ENCODE data around the gene RSPH10B. TPM values are rescaled to one million over a fixed set of nuclear protein-coding genes. Genes with fewer than 3 reads are reported as not detected.

RSPH10B gene
- total RNA-seq, 1 experiment from 2014 or later, result not detected

GRCh38 chr7:5997210-5997808 lies 26.8 kb upstream of the RSPH10B start:
- intact Hi-C loops (cut with micrococcal nuclease), result loop anchor here (1.0 kb wide), 3 partner anchors 109 to 438 kb away; no protein-coding TSS in a partner anchor
- Histone ChIP-seq H4K20me1 (ENCODE audit: insufficient read depth) (no peaks in the 10 kb centered on the region), H3K9ac (ENCODE audit: low read length) (no peak overlapping the region), H3K27ac (ENCODE audit: low read depth, low read length) (no peak overlapping the region), H3K9me3 (ENCODE audit: control insufficient read depth in 1 of 2, insufficient read depth in 1 of 2, low read depth in 1 of 2, low read length in 2 of 2) (no peaks in the 10 kb centered on the region), H3K27me3 (ENCODE audit: insufficient read depth, low read length) (no peaks in the 10 kb centered on the region), H3K4me3 (replicated peaks in 1 of 2; ENCODE audit: low read depth in 1 of 2, low read length in 2 of 2) (no peak overlapping the region), H3K79me2 (ENCODE audit: insufficient read depth, low read length) (no peaks in the 10 kb centered on the region), H3K36me3 (ENCODE audit: control insufficient read depth in 1 of 2, insufficient read depth in 2 of 2, low read length in 2 of 2) (peaks cover 15 to 32% of the 10 kb centered on the region in 2 experiments; a peak in 2 of 4 replicates), H3K4me1 (ENCODE audit: control insufficient read depth in 1 of 2, insufficient read depth in 2 of 2, low read length in 2 of 2) (peaks cover 0 to 8% of the 10 kb centered on the region in 2 experiments; a peak in 1 of 4 replicates), H3K9me2 (ENCODE audit: insufficient read depth) (no peaks in the 10 kb centered on the region), H3K4me2 (ENCODE audit: low read length) (no peak overlapping the region), H2AFZ (ENCODE audit: low read depth, low read length, poor library complexity, severe bottlenecking) (no peak overlapping the region)
- ChIA-PET RAD21 (ENCODE audit: low non-redundant PET in 1 of 2, low total read pairs in 2 of 2, uncharacterized antibody in 2 of 2, unreplicated experiment in 2 of 2) (interaction anchor here (0.6 to 1.3 kb wide), 3 partner anchors 109 to 164 kb away, joined by 3 to 4 read pairs (median 3); no protein-coding TSS in a partner anchor), POLR2A (interaction anchor here (0.7 kb wide), 1 partner anchor 12 kb away, joined by 3 read pairs; the partner anchor contains the start of genes AIMP2 and PMS2), CTCF (interaction anchor here (0.6 to 1.8 kb wide), 8 partner anchors 11 to 388 kb away, joined by 3 to 9 read pairs (median 4); partner anchors contain the start of genes AIMP2 and PMS2)
- no TSS peak for BruUV-seq (replicated peaks)
- ATAC-seq (peak; percentile 82), DNase-seq (ENCODE audit: low read depth, low spot score) (no peak)
- no peak for TF ChIP-seq MAX (IDR thresholded peaks at IDR 0.05)
- TF ChIP-seq, protein P1, sequence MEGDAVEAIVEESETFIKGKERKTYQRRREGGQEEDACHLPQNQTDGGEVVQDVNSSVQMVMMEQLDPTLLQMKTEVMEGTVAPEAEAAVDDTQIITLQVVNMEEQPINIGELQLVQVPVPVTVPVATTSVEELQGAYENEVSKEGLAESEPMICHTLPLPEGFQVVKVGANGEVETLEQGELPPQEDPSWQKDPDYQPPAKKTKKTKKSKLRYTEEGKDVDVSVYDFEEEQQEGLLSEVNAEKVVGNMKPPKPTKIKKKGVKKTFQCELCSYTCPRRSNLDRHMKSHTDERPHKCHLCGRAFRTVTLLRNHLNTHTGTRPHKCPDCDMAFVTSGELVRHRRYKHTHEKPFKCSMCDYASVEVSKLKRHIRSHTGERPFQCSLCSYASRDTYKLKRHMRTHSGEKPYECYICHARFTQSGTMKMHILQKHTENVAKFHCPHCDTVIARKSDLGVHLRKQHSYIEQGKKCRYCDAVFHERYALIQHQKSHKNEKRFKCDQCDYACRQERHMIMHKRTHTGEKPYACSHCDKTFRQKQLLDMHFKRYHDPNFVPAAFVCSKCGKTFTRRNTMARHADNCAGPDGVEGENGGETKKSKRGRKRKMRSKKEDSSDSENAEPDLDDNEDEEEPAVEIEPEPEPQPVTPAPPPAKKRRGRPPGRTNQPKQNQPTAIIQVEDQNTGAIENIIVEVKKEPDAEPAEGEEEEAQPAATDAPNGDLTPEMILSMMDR (IDR thresholded peaks at IDR 0.05 in 2 of 3, conservative IDR thresholded peaks at IDR 0.05 in 1 of 3; ENCODE audit: borderline replicate concordance in 1 of 3, insufficient read depth in 1 of 3, low read depth in 2 of 3, low read length in 2 of 3), result peak; percentile 53 to 76 (median 67)
- TF ChIP-seq ZFX (IDR thresholded peaks at IDR 0.05), result no peak
- TF ChIP-seq SIN3A (IDR thresholded peaks at IDR 0.05; ENCODE audit: low read depth), result no peak
- no peak for TF ChIP-seq POLR2A (IDR thresholded peaks at IDR 0.05; ENCODE audit: borderline replicate concordance, extremely low read depth, insufficient read depth, insufficient read length)
- TF ChIP-seq EZH2phosphoT487 (IDR thresholded peaks at IDR 0.05; ENCODE audit: borderline replicate concordance), result no peak
- no peak for TF ChIP-seq CEBPB (IDR thresholded peaks at IDR 0.05; ENCODE audit: low read depth)
- TF ChIP-seq ZNF274 (IDR thresholded peaks at IDR 0.05; ENCODE audit: low read depth, low read length), result no peak
- TF ChIP-seq EGR1 (IDR thresholded peaks at IDR 0.05; ENCODE audit: low read depth), result no peak
- TF ChIP-seq RAD21 (IDR thresholded peaks at IDR 0.05; ENCODE audit: low read depth), result peak; percentile 89
- TF ChIP-seq, protein P2, sequence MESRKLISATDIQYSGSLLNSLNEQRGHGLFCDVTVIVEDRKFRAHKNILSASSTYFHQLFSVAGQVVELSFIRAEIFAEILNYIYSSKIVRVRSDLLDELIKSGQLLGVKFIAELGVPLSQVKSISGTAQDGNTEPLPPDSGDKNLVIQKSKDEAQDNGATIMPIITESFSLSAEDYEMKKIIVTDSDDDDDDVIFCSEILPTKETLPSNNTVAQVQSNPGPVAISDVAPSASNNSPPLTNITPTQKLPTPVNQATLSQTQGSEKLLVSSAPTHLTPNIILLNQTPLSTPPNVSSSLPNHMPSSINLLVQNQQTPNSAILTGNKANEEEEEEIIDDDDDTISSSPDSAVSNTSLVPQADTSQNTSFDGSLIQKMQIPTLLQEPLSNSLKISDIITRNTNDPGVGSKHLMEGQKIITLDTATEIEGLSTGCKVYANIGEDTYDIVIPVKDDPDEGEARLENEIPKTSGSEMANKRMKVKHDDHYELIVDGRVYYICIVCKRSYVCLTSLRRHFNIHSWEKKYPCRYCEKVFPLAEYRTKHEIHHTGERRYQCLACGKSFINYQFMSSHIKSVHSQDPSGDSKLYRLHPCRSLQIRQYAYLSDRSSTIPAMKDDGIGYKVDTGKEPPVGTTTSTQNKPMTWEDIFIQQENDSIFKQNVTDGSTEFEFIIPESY (IDR thresholded peaks at IDR 0.05; ENCODE audit: extremely low read depth, insufficient replicate concordance, low read length), result no peak
- no peak for TF ChIP-seq SRF (IDR thresholded peaks at IDR 0.05; ENCODE audit: low read depth)
- no peak for TF ChIP-seq ELF1 (IDR thresholded peaks at IDR 0.05; ENCODE audit: borderline replicate concordance, low read depth)
- TF ChIP-seq, protein P3, sequence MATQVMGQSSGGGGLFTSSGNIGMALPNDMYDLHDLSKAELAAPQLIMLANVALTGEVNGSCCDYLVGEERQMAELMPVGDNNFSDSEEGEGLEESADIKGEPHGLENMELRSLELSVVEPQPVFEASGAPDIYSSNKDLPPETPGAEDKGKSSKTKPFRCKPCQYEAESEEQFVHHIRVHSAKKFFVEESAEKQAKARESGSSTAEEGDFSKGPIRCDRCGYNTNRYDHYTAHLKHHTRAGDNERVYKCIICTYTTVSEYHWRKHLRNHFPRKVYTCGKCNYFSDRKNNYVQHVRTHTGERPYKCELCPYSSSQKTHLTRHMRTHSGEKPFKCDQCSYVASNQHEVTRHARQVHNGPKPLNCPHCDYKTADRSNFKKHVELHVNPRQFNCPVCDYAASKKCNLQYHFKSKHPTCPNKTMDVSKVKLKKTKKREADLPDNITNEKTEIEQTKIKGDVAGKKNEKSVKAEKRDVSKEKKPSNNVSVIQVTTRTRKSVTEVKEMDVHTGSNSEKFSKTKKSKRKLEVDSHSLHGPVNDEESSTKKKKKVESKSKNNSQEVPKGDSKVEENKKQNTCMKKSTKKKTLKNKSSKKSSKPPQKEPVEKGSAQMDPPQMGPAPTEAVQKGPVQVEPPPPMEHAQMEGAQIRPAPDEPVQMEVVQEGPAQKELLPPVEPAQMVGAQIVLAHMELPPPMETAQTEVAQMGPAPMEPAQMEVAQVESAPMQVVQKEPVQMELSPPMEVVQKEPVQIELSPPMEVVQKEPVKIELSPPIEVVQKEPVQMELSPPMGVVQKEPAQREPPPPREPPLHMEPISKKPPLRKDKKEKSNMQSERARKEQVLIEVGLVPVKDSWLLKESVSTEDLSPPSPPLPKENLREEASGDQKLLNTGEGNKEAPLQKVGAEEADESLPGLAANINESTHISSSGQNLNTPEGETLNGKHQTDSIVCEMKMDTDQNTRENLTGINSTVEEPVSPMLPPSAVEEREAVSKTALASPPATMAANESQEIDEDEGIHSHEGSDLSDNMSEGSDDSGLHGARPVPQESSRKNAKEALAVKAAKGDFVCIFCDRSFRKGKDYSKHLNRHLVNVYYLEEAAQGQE (IDR thresholded peaks at IDR 0.05; ENCODE audit: low read depth), result no peak
